GM20000 (cell line): Measurements from ENCODE around the gene ZNF775.

Experiments
- DNase-seq: peaks from one replicate; pipeline ENCODE4 v3.0.0; 2012; ENCODE audit warnings: low spot score
- CTCF ChIP-seq: IDR thresholded peaks from 2 replicates; pipeline ENCODE4 v1.5.1; 2012; ENCODE audit warnings: mild to moderate bottlenecking, control low read depth; ENCODE audit errors: extremely low read depth, missing control alignments

The ZNF775 gene

GRCh38 chr7:150408393-150409299 lies 29.5 kb downstream of the ZNF775 start:
- no peak for TF ChIP-seq CTCF
- peak; percentile 63 for DNase-seq

DNA sequence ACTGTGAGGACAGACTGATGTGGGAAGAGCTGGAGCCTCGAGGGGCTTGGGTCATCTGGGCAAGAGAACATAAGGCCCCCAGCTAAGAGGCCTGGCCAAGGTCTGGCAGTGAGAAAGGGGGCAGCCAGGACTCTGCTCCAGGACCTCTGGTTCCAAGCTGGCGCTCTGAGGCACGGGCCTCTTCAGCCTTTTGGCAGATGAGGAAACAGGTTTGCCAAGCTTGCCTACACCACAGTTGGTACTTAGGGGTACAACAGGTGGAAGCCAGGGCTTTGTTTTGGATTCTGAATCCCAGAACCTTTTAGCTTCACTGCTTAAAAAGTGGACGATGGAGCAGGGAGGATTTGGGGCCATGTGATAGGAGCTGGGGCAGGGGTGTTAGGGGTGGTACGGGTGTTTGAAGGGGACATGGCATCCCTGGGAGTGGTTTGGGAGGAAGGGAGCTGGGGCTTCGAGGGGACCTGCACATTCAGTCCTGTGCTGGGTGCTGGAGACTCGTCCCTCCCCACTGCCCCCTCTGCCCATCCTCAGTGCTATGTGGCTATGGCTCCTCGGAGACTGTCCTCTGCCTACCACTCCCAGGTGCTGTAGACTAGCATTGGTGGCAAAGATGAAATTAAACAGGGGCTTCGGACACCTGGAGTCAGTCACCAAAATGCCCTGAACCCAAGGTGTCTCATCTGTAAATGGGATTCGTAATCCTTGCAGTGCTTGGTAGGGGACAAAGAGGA lies 30.3 kb downstream of the ZNF775 start:
- TF ChIP-seq CTCF, result no peak

DNA sequence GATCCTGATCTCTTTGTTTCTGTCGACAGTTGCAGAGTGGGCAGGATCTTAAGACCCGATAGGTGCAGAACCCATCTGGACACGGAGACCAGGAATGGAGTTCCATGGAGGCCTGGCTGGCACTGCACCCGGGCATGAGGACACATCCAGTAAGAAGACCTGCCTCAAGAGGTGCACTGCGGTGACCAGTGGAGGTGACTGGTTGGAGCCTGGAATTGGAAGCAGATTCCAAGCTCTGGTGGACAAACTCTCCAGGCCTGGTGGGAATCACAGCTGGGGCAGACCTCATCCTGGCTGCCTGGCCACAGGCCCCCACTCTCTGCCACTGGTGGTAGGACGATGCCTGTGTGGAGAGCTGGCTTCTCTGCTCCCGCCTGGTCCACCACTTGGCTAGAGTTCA lies 31.0 kb downstream of the ZNF775 start:
- no peak for TF ChIP-seq CTCF
- DNase-seq, result no peak

More for the DNA sequence above, 30.3 kb downstream of the ZNF775 start:
- no peak for DNase-seq

DNA sequence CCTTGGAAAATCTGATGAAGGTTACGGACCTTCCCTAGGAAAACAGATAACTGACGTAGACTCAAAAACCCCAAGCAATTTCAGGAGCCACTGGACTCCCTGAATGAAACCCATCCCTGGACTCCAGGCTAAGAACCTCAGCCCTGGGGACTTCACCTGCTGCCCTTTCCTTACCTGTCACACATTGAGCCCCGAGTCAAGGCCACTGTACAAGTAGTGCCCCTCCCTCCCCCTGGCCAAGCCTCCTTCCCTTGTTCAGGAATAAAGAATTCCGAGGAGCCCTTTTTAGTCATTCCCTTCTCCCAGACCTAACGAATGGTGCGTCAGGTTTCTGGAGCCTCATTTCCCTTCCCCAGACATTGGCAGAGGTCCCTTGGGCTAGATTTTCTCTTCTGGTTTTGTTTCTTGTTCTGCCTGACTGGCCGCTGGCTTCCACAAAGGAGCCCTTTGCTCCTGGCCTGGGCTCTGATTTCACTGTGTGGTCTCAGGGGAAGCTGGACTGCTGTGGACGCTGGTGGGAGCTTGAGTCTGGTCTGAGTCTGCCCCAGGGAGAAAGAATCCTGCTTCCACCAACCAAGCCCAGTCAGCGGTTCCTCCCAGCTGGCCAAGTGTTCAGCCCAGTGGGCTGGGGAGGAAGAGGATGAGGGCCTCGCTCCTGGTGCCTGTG lies 31.7 kb downstream of the ZNF775 start:
- TF ChIP-seq CTCF, result no peak
- DNase-seq, result no peak

GRCh38 chr7:150411606-150412005 lies 32.5 kb downstream of the ZNF775 start:
- no peak for TF ChIP-seq CTCF
- no peak for DNase-seq

GRCh38 chr7:150412016-150412415 lies 32.9 kb downstream of the ZNF775 start:
- no peak for TF ChIP-seq CTCF
- no peak for DNase-seq
